DOHH2 (cell line): ENCODE measurements around the gene C5.

Experiments
- CTCF ChIP-seq: fragments of 200-600 bp; sonication (generic); IDR thresholded peaks from one replicate; pipeline ENCODE4 v1.5.1; 2014; ENCODE audit warnings: antibody characterized with exemption, mild to moderate bottlenecking, low read depth, low read length; ENCODE audit not compliant: poor library complexity, severe bottlenecking
- EZH2phosphoT487 ChIP-seq: fragments of 200-600 bp; sonication (generic); IDR thresholded peaks from 2 replicates; pipeline ENCODE4 v1.6.1; 2017; ENCODE audit warnings: borderline replicate concordance, mild to moderate bottlenecking, antibody characterized with exemption, low read length, moderate library complexity, mixed read lengths

DNA sequence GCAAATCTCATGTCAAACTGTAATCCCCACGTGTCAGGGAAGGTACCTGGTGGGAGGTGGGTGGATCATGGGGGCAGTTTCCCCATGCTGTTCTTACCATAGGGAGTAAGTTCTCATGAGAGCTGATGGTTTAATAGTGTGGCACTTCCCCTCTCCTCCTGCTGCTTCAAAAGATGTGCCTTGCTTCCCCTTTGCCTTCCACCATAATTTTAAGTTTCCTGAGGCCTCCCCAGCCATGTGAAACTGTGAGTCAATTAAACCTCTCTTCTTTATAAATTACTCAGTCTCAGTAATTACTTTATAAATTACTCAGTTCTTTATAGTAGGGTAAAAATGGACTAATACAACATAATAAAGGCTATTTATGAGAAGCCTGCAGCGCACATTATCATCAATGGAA is 17.6 kb upstream of the C5 start:
- TF ChIP-seq CTCF: no peak
- no peak for TF ChIP-seq EZH2phosphoT487
